Measurements from ENCODE around the gene SPN. TPM values are rescaled to one million over a fixed set of nuclear protein-coding genes. Genes with fewer than 3 reads are reported as not detected.
"Not testable (repeated sequence)": the region's sequence is repeated elsewhere in the genome, so short reads cannot be mapped to it uniquely, and the experiment has no call there.

The SPN gene
- polyA plus RNA-seq, 1 donor (not counting 4 experiments of a cell fraction or from before 2014, with no cell fraction given), result 0.07 TPM

DNA sequence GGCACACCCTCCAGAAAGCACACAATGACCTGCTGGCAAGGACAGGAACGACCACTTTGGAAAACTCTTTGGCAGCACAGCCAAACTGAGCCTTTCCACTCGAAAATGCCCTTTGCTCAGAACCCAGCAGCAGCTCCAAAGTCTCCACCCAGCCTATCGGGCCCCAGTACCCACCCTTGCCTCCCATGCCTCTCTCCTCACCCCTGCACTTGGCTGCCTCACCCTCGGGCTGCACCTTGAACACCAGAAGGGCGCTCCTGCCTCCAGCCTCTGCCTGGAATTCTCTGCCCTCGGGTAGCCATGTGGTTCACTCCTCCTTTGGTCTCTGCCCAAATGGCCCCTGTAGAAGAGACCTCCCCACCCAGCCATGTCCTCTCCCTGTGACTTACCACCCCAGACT is 46.9 kb upstream of the SPN start:
- H3K27ac ChIP-seq (ENCODE audit: control insufficient read depth, insufficient read depth, low read length); FAIRE-seq; H2AFZ ChIP-seq (ENCODE audit: control insufficient read depth, low read length); H4K20me1 ChIP-seq (ENCODE audit: control insufficient read depth, extremely low read depth, insufficient read depth, low read length); H3K27me3 ChIP-seq (ENCODE audit: control insufficient read depth, extremely low read depth, insufficient read depth, low read length); H3K9me3 ChIP-seq (ENCODE audit: control insufficient read depth, low read depth, low read length); H3K9me1 ChIP-seq (ENCODE audit: control insufficient read depth, extremely low read depth, insufficient read depth, low read length); H3K4me3 ChIP-seq (ENCODE audit: control insufficient read depth in 2 of 3, extremely low read depth in 1 of 3, insufficient read depth in 2 of 3, low read depth in 1 of 3, low read length in 3 of 3); DNase-seq (ENCODE audit: low read depth, low spot score); H3K36me3 ChIP-seq (ENCODE audit: control insufficient read depth in 2 of 2, extremely low read depth in 1 of 2, insufficient read depth in 2 of 2, low read length in 2 of 2); H3K9ac ChIP-seq (ENCODE audit: control insufficient read depth, extremely low read depth, insufficient read depth, low read length); H3K4me1 ChIP-seq (ENCODE audit: control insufficient read depth, extremely low read depth, insufficient read depth, low read length); dilution Hi-C loops (cut with MboI; ENCODE audit: extremely low pct_ligation_motif_present, low sequenced_read_pairs); H3K4me2 ChIP-seq (ENCODE audit: control insufficient read depth, extremely low read depth, insufficient read depth, low read depth, low read length): not testable (repeated sequence)
- peaks cover 10% of the 10 kb centered on the region for H3K79me2 ChIP-seq (ENCODE audit: control insufficient read depth, insufficient read depth, low read length)

DNA sequence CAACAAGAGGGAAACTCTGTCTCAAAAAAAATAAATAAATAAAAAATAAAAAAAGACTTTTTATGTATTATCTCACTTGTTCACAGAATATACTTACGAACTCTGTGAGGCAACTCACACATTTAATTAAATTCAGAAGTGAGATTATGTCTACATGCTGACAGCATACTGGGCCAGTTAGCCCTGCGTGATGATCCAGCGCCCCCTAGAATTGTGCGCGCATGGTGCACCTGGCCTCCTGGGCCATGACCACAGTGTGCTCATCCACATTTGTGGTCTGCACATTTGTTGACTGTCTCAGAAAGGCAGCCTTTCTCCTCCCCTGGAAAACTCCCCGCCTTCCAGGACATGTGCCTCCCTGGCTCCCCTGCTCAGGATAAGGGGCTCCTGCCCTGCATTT is 42.5 kb upstream of the SPN start:
- H3K27me3 ChIP-seq (ENCODE audit: control insufficient read depth, extremely low read depth, insufficient read depth, low read length); H4K20me1 ChIP-seq (ENCODE audit: control insufficient read depth, extremely low read depth, insufficient read depth, low read length); H3K9me3 ChIP-seq (ENCODE audit: control insufficient read depth, low read depth, low read length); H3K9me1 ChIP-seq (ENCODE audit: control insufficient read depth, extremely low read depth, insufficient read depth, low read length); H3K36me3 ChIP-seq (ENCODE audit: control insufficient read depth in 2 of 2, extremely low read depth in 1 of 2, insufficient read depth in 2 of 2, low read length in 2 of 2); DNase-seq (ENCODE audit: low read depth, low spot score); H2AFZ ChIP-seq (ENCODE audit: control insufficient read depth, low read length); H3K27ac ChIP-seq (ENCODE audit: control insufficient read depth, insufficient read depth, low read length); dilution Hi-C loops (cut with MboI; ENCODE audit: extremely low pct_ligation_motif_present, low sequenced_read_pairs); H3K4me3 ChIP-seq (ENCODE audit: control insufficient read depth in 2 of 3, extremely low read depth in 1 of 3, insufficient read depth in 2 of 3, low read depth in 1 of 3, low read length in 3 of 3); H3K79me2 ChIP-seq (ENCODE audit: control insufficient read depth, insufficient read depth, low read length); FAIRE-seq; H3K9ac ChIP-seq (ENCODE audit: control insufficient read depth, extremely low read depth, insufficient read depth, low read length); H3K4me2 ChIP-seq (ENCODE audit: control insufficient read depth, extremely low read depth, insufficient read depth, low read depth, low read length); H3K4me1 ChIP-seq (ENCODE audit: control insufficient read depth, extremely low read depth, insufficient read depth, low read length): not testable (repeated sequence)

DNA sequence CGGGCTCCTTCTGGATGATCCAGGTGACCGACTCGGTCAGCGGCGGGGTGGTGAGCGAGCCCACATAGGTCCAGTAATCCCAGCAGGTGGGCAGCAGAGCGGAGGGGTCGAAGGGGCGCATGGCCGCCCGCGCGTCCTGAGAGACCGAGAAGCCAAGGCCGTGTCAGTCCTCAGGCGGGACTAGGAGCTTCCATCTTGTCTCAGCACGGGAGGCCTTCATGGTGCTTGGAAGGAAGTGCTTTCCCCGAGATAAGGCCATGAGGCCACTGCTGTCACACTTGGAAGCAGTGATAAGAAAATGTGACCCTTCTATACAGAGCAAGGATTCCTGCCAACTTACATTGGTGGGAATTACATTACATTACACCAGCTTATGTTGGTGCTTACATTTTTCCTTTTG is 40.3 kb upstream of the SPN start:
- H3K4me1 ChIP-seq (ENCODE audit: control insufficient read depth, extremely low read depth, insufficient read depth, low read length); dilution Hi-C loops (cut with MboI; ENCODE audit: extremely low pct_ligation_motif_present, low sequenced_read_pairs); H3K4me3 ChIP-seq (ENCODE audit: control insufficient read depth in 2 of 3, extremely low read depth in 1 of 3, insufficient read depth in 2 of 3, low read depth in 1 of 3, low read length in 3 of 3); H3K9ac ChIP-seq (ENCODE audit: control insufficient read depth, extremely low read depth, insufficient read depth, low read length); H2AFZ ChIP-seq (ENCODE audit: control insufficient read depth, low read length); H4K20me1 ChIP-seq (ENCODE audit: control insufficient read depth, extremely low read depth, insufficient read depth, low read length); H3K79me2 ChIP-seq (ENCODE audit: control insufficient read depth, insufficient read depth, low read length); H3K9me1 ChIP-seq (ENCODE audit: control insufficient read depth, extremely low read depth, insufficient read depth, low read length); H3K9me3 ChIP-seq (ENCODE audit: control insufficient read depth, low read depth, low read length); H3K27ac ChIP-seq (ENCODE audit: control insufficient read depth, insufficient read depth, low read length); H3K4me2 ChIP-seq (ENCODE audit: control insufficient read depth, extremely low read depth, insufficient read depth, low read depth, low read length); DNase-seq (ENCODE audit: low read depth, low spot score); H3K27me3 ChIP-seq (ENCODE audit: control insufficient read depth, extremely low read depth, insufficient read depth, low read length); FAIRE-seq; H3K36me3 ChIP-seq (ENCODE audit: control insufficient read depth in 2 of 2, extremely low read depth in 1 of 2, insufficient read depth in 2 of 2, low read length in 2 of 2): not testable (repeated sequence)

DNA sequence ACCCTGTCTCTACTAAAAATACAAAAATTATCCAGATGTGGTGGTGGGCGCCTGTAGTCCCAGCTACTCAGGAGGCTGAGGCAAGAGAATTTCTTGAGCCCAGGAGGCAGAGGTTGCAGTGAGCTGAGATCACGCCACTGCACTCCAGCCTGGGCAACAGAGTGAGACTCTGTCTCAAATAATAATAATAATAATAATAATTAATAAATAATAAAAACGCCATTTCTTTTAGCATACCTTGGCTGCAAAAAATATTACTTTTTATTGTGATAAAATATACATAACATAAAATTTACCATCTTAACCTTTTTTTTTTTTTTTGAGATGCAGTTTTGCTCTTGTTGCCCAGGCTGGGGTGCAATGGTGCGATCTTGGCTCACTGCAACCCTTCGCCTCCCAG is 39.8 kb upstream of the SPN start:
- dilution Hi-C loops (cut with MboI; ENCODE audit: extremely low pct_ligation_motif_present, low sequenced_read_pairs); H4K20me1 ChIP-seq (ENCODE audit: control insufficient read depth, extremely low read depth, insufficient read depth, low read length); H3K9ac ChIP-seq (ENCODE audit: control insufficient read depth, extremely low read depth, insufficient read depth, low read length); H3K36me3 ChIP-seq (ENCODE audit: control insufficient read depth in 2 of 2, extremely low read depth in 1 of 2, insufficient read depth in 2 of 2, low read length in 2 of 2); H3K4me2 ChIP-seq (ENCODE audit: control insufficient read depth, extremely low read depth, insufficient read depth, low read depth, low read length); H3K4me1 ChIP-seq (ENCODE audit: control insufficient read depth, extremely low read depth, insufficient read depth, low read length); FAIRE-seq; H3K79me2 ChIP-seq (ENCODE audit: control insufficient read depth, insufficient read depth, low read length); H2AFZ ChIP-seq (ENCODE audit: control insufficient read depth, low read length); H3K9me3 ChIP-seq (ENCODE audit: control insufficient read depth, low read depth, low read length); DNase-seq (ENCODE audit: low read depth, low spot score); H3K27me3 ChIP-seq (ENCODE audit: control insufficient read depth, extremely low read depth, insufficient read depth, low read length); H3K9me1 ChIP-seq (ENCODE audit: control insufficient read depth, extremely low read depth, insufficient read depth, low read length); H3K4me3 ChIP-seq (ENCODE audit: control insufficient read depth in 2 of 3, extremely low read depth in 1 of 3, insufficient read depth in 2 of 3, low read depth in 1 of 3, low read length in 3 of 3); H3K27ac ChIP-seq (ENCODE audit: control insufficient read depth, insufficient read depth, low read length): not testable (repeated sequence)

DNA sequence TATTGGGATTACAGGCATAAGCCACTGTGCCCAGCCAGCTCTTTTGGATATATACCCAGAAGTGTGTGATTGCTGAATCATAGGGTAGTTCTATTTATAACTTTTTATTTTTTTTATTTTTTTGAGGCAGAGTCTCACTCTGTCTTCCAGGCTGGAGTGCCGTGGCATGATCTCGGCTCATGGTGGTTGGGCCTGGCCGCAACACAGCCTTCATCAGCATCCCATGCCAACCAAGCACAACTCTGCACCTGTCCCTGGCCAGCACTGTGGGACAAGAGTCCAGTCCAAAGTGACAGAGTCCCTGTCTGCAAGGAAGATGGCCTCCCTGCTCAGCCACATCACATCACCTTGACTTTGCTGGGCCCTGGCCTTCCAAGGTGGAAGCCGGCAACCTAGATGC is 37.9 kb upstream of the SPN start:
- FAIRE-seq; H3K4me1 ChIP-seq (ENCODE audit: control insufficient read depth, extremely low read depth, insufficient read depth, low read length); H3K27ac ChIP-seq (ENCODE audit: control insufficient read depth, insufficient read depth, low read length); H3K4me3 ChIP-seq (ENCODE audit: control insufficient read depth in 2 of 3, extremely low read depth in 1 of 3, insufficient read depth in 2 of 3, low read depth in 1 of 3, low read length in 3 of 3); DNase-seq (ENCODE audit: low read depth, low spot score); H3K9ac ChIP-seq (ENCODE audit: control insufficient read depth, extremely low read depth, insufficient read depth, low read length); H3K79me2 ChIP-seq (ENCODE audit: control insufficient read depth, insufficient read depth, low read length); H3K27me3 ChIP-seq (ENCODE audit: control insufficient read depth, extremely low read depth, insufficient read depth, low read length); H3K9me1 ChIP-seq (ENCODE audit: control insufficient read depth, extremely low read depth, insufficient read depth, low read length); H3K36me3 ChIP-seq (ENCODE audit: control insufficient read depth in 2 of 2, extremely low read depth in 1 of 2, insufficient read depth in 2 of 2, low read length in 2 of 2); H4K20me1 ChIP-seq (ENCODE audit: control insufficient read depth, extremely low read depth, insufficient read depth, low read length); H3K9me3 ChIP-seq (ENCODE audit: control insufficient read depth, low read depth, low read length); H2AFZ ChIP-seq (ENCODE audit: control insufficient read depth, low read length); H3K4me2 ChIP-seq (ENCODE audit: control insufficient read depth, extremely low read depth, insufficient read depth, low read depth, low read length); dilution Hi-C loops (cut with MboI; ENCODE audit: extremely low pct_ligation_motif_present, low sequenced_read_pairs): not testable (repeated sequence)
